ENCODE data around the gene TTC34.

DNA sequence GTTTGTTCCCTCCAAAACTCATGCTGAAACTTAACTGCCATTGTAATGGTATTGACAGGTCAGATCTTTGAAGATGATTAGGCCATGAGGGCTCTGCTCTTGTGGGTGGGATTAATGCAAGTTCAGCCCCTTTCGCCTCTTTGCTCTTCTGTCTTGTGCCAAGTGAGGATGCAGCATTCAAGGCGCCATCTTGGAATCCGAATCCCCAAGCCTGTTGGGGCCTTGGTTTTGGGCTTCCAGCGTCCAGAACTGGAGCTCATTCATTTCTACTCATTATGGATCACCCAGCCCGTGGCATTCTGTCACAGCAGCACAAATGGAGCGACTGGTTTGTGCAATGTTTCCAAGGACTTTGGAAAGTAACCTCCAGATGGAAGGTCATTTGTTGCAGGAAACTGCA lies 5.6 kb downstream of the TTC34 start:
- TF ChIP-seq, protein P1, sequence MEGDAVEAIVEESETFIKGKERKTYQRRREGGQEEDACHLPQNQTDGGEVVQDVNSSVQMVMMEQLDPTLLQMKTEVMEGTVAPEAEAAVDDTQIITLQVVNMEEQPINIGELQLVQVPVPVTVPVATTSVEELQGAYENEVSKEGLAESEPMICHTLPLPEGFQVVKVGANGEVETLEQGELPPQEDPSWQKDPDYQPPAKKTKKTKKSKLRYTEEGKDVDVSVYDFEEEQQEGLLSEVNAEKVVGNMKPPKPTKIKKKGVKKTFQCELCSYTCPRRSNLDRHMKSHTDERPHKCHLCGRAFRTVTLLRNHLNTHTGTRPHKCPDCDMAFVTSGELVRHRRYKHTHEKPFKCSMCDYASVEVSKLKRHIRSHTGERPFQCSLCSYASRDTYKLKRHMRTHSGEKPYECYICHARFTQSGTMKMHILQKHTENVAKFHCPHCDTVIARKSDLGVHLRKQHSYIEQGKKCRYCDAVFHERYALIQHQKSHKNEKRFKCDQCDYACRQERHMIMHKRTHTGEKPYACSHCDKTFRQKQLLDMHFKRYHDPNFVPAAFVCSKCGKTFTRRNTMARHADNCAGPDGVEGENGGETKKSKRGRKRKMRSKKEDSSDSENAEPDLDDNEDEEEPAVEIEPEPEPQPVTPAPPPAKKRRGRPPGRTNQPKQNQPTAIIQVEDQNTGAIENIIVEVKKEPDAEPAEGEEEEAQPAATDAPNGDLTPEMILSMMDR (IDR thresholded peaks at IDR 0.05), result no peak
- no peak for TF ChIP-seq POLR2A (IDR thresholded peaks at IDR 0.05)
- no peak for TF ChIP-seq POLR2AphosphoS5 (IDR thresholded peaks at IDR 0.05)
